Muscle of leg (tissue), 11 donors: ENCODE results near the gene BNC2. TPM values are rescaled to one million over a fixed set of nuclear protein-coding genes. Genes with fewer than 3 reads are reported as not detected.

ENCODE experiments used
- DNase-seq: peaks from one replicate; pipeline ENCODE4 v3.0.0; 2013
- H3K27ac ChIP-seq: one replicate; pipeline ENCODE4 v1.5.1; 2013; ENCODE audit warnings: mild to moderate bottlenecking, low read length, control low read depth
- H3K27me3 ChIP-seq: one replicate; pipeline ENCODE4 v1.6.1; 2013; ENCODE audit warnings: low read length; ENCODE audit not compliant: control insufficient read depth, insufficient read depth
- H3K36me3 ChIP-seq: one replicate; pipeline ENCODE4 v1.6.1; 2013; ENCODE audit warnings: low read length; ENCODE audit not compliant: control insufficient read depth, insufficient read depth
- H3K4me1 ChIP-seq: one replicate; pipeline ENCODE4 v1.6.1; 2013; ENCODE audit warnings: low read length; ENCODE audit not compliant: control insufficient read depth, insufficient read depth
- H3K4me3 ChIP-seq: one replicate; pipeline ENCODE4 v1.5.1; 2013; ENCODE audit warnings: low read length, control low read depth
- H3K9me3 ChIP-seq: replicated peaks from 2 replicates; pipeline ENCODE4 v1.6.1; 2013; ENCODE audit warnings: low read depth, low read length; ENCODE audit not compliant: control insufficient read depth
- WGBS: methylation state at CpG from one replicate; pipeline ENCODE4 v1.1.5; 2013; ENCODE audit warnings: missing lambda C conversion rate; ENCODE audit not compliant: insufficient coverage; 5-methylcytosine and 5-hydroxymethylcytosine counted together
- polyA plus RNA-seq, 8 donors: library from polyadenylated mRNA; unstranded; fragments of 120-200 nt; gene quantifications; one replicate each; pipeline versions ENCODE4 v1.2.1 to v1.2.3, GENCODE V29; 2013; ENCODE audit warnings: inconsistent platforms in 1 of 8, low replicate concordance in 1 of 8; ENCODE audit not compliant: insufficient read length in 8 of 8, insufficient read depth in 1 of 8
- total RNA-seq: library from RNA; stranded (reverse); fragments of 120-200 nt; gene quantifications from one replicate; pipeline ENCODE4 v1.2.4, GENCODE V29; 2013

Gene BNC2
- total and polyA plus RNA-seq, 9 donors: 4.7 to 24.0 (median 7.6) TPM

GRCh38 chr9:16794103-16794502, 76.4 kb downstream of the BNC2 start:
- H3K4me1 ChIP-seq: peaks cover 6% of the 10 kb centered on the region
- no peak for DNase-seq
- H3K4me3 ChIP-seq: no peak overlapping the region
- WGBS: 71% methylated on average over 1 of the region's 4 CpGs
- no peaks in the 10 kb centered on the region for H3K27me3 ChIP-seq
- H3K27ac ChIP-seq: no peak overlapping the region
- no peaks in the 10 kb centered on the region for H3K36me3 ChIP-seq
- no peaks in the 10 kb centered on the region for H3K9me3 ChIP-seq

GRCh38 chr9:16787724-16788123, 82.7 kb downstream of the BNC2 start:
- no peaks in the 10 kb centered on the region for H3K9me3 ChIP-seq
- no peak for DNase-seq
- 100% methylated on average over 2 of the region's 6 CpGs for WGBS
- H3K27ac ChIP-seq: no peak overlapping the region
- H3K4me3 ChIP-seq: no peak overlapping the region
- H3K27me3 ChIP-seq: no peaks in the 10 kb centered on the region
- H3K4me1 ChIP-seq: no peaks in the 10 kb centered on the region
- no peaks in the 10 kb centered on the region for H3K36me3 ChIP-seq

GRCh38 chr9:16784002-16784401, 86.5 kb downstream of the BNC2 start:
- no peak overlapping the region for H3K4me3 ChIP-seq
- no peak overlapping the region for H3K27ac ChIP-seq
- WGBS: no CpG with 5 or more reads among the region's 2 CpGs
- no peaks in the 10 kb centered on the region for H3K36me3 ChIP-seq
- no peaks in the 10 kb centered on the region for H3K9me3 ChIP-seq
- no peak for DNase-seq
- H3K4me1 ChIP-seq: no peaks in the 10 kb centered on the region
- H3K27me3 ChIP-seq: no peaks in the 10 kb centered on the region

- Histone ChIP-seq H3K27ac (no peak overlapping the region), H3K4me1 (no peaks in the 10 kb centered on the region), H3K36me3 (no peaks in the 10 kb centered on the region), H3K4me3 (no peak overlapping the region), H3K27me3 (no peaks in the 10 kb centered on the region), H3K9me3 (no peaks in the 10 kb centered on the region)
- DNase-seq: no peak
- 71% methylated on average over 1 of the region's 3 CpGs for WGBS
Measured at GRCh38 chr9:16782490-16782889, 88.0 kb downstream of the BNC2 start.

- no peaks in the 10 kb centered on the region for H3K27me3 ChIP-seq
- DNase-seq: no peak
- no peaks in the 10 kb centered on the region for H3K36me3 ChIP-seq
- WGBS: no CpG with 5 or more reads among the region's 2 CpGs
- H3K4me1 ChIP-seq: no peaks in the 10 kb centered on the region
- H3K27ac ChIP-seq: no peak overlapping the region
- no peaks in the 10 kb centered on the region for H3K9me3 ChIP-seq
- H3K4me3 ChIP-seq: no peak overlapping the region
Measured at GRCh38 chr9:16775330-16775729, 95.1 kb downstream of the BNC2 start.

GRCh38 chr9:16773617-16774016, 96.9 kb downstream of the BNC2 start:
- Histone ChIP-seq H3K36me3 (no peaks in the 10 kb centered on the region), H3K9me3 (no peaks in the 10 kb centered on the region), H3K4me1 (no peaks in the 10 kb centered on the region), H3K4me3 (no peak overlapping the region), H3K27ac (no peak overlapping the region), H3K27me3 (no peaks in the 10 kb centered on the region)
- WGBS: no CpG with 5 or more reads among the region's 5 CpGs
- no peak for DNase-seq

GRCh38 chr9:16773116-16773515, 97.4 kb downstream of the BNC2 start:
- DNase-seq: no peak
- H3K4me3 ChIP-seq: no peak overlapping the region
- H3K9me3 ChIP-seq: no peaks in the 10 kb centered on the region
- WGBS: 33% methylated on average over 1 of the region's 4 CpGs
- H3K27me3 ChIP-seq: no peaks in the 10 kb centered on the region
- no peaks in the 10 kb centered on the region for H3K36me3 ChIP-seq
- no peaks in the 10 kb centered on the region for H3K4me1 ChIP-seq
- no peak overlapping the region for H3K27ac ChIP-seq

- DNase-seq: peak; percentile 48
- no CpG with 5 or more reads among the region's 1 CpG for WGBS
Measured at GRCh38 chr9:16771356-16771755, 99.1 kb downstream of the BNC2 start.

GRCh38 chr9:16769291-16769690, 101.2 kb downstream of the BNC2 start:
- no peak overlapping the region for H3K27ac ChIP-seq
- H3K4me1 ChIP-seq: no peaks in the 10 kb centered on the region
- H3K9me3 ChIP-seq: no peaks in the 10 kb centered on the region
- 70% methylated on average over 2 of the region's 5 CpGs for WGBS
- H3K4me3 ChIP-seq: no peak overlapping the region
- no peaks in the 10 kb centered on the region for H3K27me3 ChIP-seq
- no peak for DNase-seq
- H3K36me3 ChIP-seq: no peaks in the 10 kb centered on the region

More at GRCh38 chr9:16771356-16771755, 99.1 kb downstream of the BNC2 start:
- no peaks in the 10 kb centered on the region for H3K4me1 ChIP-seq
- no peaks in the 10 kb centered on the region for H3K9me3 ChIP-seq
- H3K4me3 ChIP-seq: no peak overlapping the region
- H3K27ac ChIP-seq: no peak overlapping the region
- no peaks in the 10 kb centered on the region for H3K36me3 ChIP-seq
- H3K27me3 ChIP-seq: no peaks in the 10 kb centered on the region

- H3K27ac ChIP-seq: no peak overlapping the region
- H3K4me3 ChIP-seq: no peak overlapping the region
- no peaks in the 10 kb centered on the region for H3K36me3 ChIP-seq
- no peaks in the 10 kb centered on the region for H3K9me3 ChIP-seq
- H3K4me1 ChIP-seq: no peaks in the 10 kb centered on the region
- no peak for DNase-seq
- H3K27me3 ChIP-seq: no peaks in the 10 kb centered on the region
- 95% methylated on average over 6 of the region's 6 CpGs for WGBS
Measured at GRCh38 chr9:16768816-16769215, 101.7 kb downstream of the BNC2 start.

GRCh38 chr9:16767366-16767765, 103.1 kb downstream of the BNC2 start:
- H3K27me3 ChIP-seq: no peaks in the 10 kb centered on the region
- no peaks in the 10 kb centered on the region for H3K4me1 ChIP-seq
- WGBS: 39% methylated on average over 2 of the region's 3 CpGs
- H3K36me3 ChIP-seq: no peaks in the 10 kb centered on the region
- peak; percentile 79 for DNase-seq
- no peak overlapping the region for H3K4me3 ChIP-seq
- no peak overlapping the region for H3K27ac ChIP-seq
- H3K9me3 ChIP-seq: no peaks in the 10 kb centered on the region
